Mesendoderm (in vitro differentiated cells): ENCODE measurements around the gene UHRF2.
A peak's percentile ranks its signal among the peaks of the same experiment; 100 is the strongest.

Experiments
- DNase-seq: peaks from one replicate; pipeline ENCODE4 v3.0.0; 2013
- H2AK5ac ChIP-seq: 2 replicates; pipeline ENCODE4 v1.6.1; 2013; ENCODE audit warnings: low read length, inconsistent platforms
- H2BK120ac ChIP-seq: 2 replicates; pipeline ENCODE4 v1.6.1; 2013; ENCODE audit warnings: low read depth, mild to moderate bottlenecking, low read length, moderate library complexity, mixed read lengths
- H2BK15ac ChIP-seq: replicated peaks from 2 replicates; pipeline ENCODE4 v1.6.1; 2013; ENCODE audit warnings: low read depth, mild to moderate bottlenecking, moderate library complexity
- H2BK5ac ChIP-seq: 2 replicates; pipeline ENCODE4 v1.6.1; 2013; ENCODE audit warnings: low read length, inconsistent platforms
- H3K18ac ChIP-seq: 2 replicates; pipeline ENCODE4 v1.6.1; 2013; ENCODE audit warnings: mild to moderate bottlenecking, low read length, mixed read lengths
- H3K23ac ChIP-seq: one replicate; pipeline ENCODE4 v1.6.1; 2013; ENCODE audit warnings: low read length
- H3K27ac ChIP-seq: 2 replicates; pipeline ENCODE4 v1.5.1; 2013; ENCODE audit warnings: low read depth, mild to moderate bottlenecking, inconsistent platforms, low read length, moderate library complexity
- H3K27me3 ChIP-seq: 2 replicates; pipeline ENCODE4 v1.6.1; 2013; ENCODE audit warnings: low read length, control low read depth, mild to moderate bottlenecking, inconsistent platforms; ENCODE audit not compliant: insufficient read depth, poor library complexity
- H3K36me3 ChIP-seq: 2 replicates; pipeline ENCODE4 v1.6.1; 2013; ENCODE audit warnings: low read length, inconsistent platforms; ENCODE audit not compliant: control insufficient read depth, insufficient read depth
- H3K4ac ChIP-seq: one replicate; pipeline ENCODE4 v1.6.1; 2013; ENCODE audit warnings: low read depth, mild to moderate bottlenecking, low read length, moderate library complexity
- H3K4me1 ChIP-seq: 2 replicates; pipeline ENCODE4 v1.6.1; 2013; ENCODE audit warnings: low read depth, low read length, inconsistent platforms; ENCODE audit not compliant: control insufficient read depth
- H3K4me2 ChIP-seq: 2 replicates; pipeline ENCODE4 v1.6.1; 2013; ENCODE audit warnings: low read length
- H3K4me3 ChIP-seq: 2 replicates; pipeline ENCODE4 v1.5.1; 2013; ENCODE audit warnings: mild to moderate bottlenecking, low read length
- H3K56ac ChIP-seq: one replicate; pipeline ENCODE4 v1.6.1; 2013; ENCODE audit warnings: low read length
- H3K79me1 ChIP-seq: 2 replicates; pipeline ENCODE4 v1.6.1; 2013; ENCODE audit warnings: low read length, inconsistent platforms
- H3K79me2 ChIP-seq: 2 replicates; pipeline ENCODE4 v1.6.1; 2013; ENCODE audit warnings: mild to moderate bottlenecking, low read length; ENCODE audit not compliant: control insufficient read depth, insufficient read depth
- H3K9ac ChIP-seq: 2 replicates; pipeline ENCODE4 v1.6.1; 2013; ENCODE audit warnings: low read length, inconsistent platforms
- H4K5ac ChIP-seq: one replicate; pipeline ENCODE4 v1.6.1; 2013; ENCODE audit warnings: low read length
- H4K8ac ChIP-seq: one replicate; pipeline ENCODE4 v1.6.1; 2013; ENCODE audit warnings: low read depth, mild to moderate bottlenecking, control low read depth, low read length, moderate library complexity
- WGBS: extraction: QIAGEN DNeasy Blood & Tissue Kit; methylation state at CpG from one replicate; pipeline ENCODE4 v1.1.7; 2013; ENCODE audit warnings: low lambda C conversion rate, missing lambda C conversion rate; ENCODE audit not compliant: insufficient coverage; ENCODE audit errors: extremely low coverage; 5-methylcytosine and 5-hydroxymethylcytosine counted together

UHRF2 gene

GRCh38 chr9:6479959-6480358, 67.0 kb downstream of the UHRF2 start:
- no peak overlapping the region for H2AK5ac ChIP-seq
- no peak overlapping the region for H2BK5ac ChIP-seq
- H3K56ac ChIP-seq: no peak overlapping the region
- DNase-seq: no peak
- H3K4me2 ChIP-seq: no peak overlapping the region
- no peak overlapping the region for H3K9ac ChIP-seq
- H3K79me1 ChIP-seq: no peaks in the 10 kb centered on the region
- H3K4me1 ChIP-seq: no peaks in the 10 kb centered on the region
- no peak overlapping the region for H4K8ac ChIP-seq
- H3K4me3 ChIP-seq: no peak overlapping the region
- H2BK120ac ChIP-seq: no peak overlapping the region
- H3K36me3 ChIP-seq: no peaks in the 10 kb centered on the region
- WGBS: no CpG with 5 or more reads among the region's 2 CpGs
- H3K4ac ChIP-seq: no peak overlapping the region
- no peaks in the 10 kb centered on the region for H3K79me2 ChIP-seq
- no peak overlapping the region for H3K18ac ChIP-seq
- no peaks in the 10 kb centered on the region for H3K27me3 ChIP-seq
- H3K23ac ChIP-seq: no peak overlapping the region
- H4K5ac ChIP-seq: no peak overlapping the region
- no peak overlapping the region for H2BK15ac ChIP-seq
- H3K27ac ChIP-seq: no peak overlapping the region

- no peak overlapping the region for H3K4ac ChIP-seq
- H3K27ac ChIP-seq: no peak overlapping the region
- H2BK5ac ChIP-seq: no peak overlapping the region
- H3K4me2 ChIP-seq: no peak overlapping the region
- WGBS: no CpG with 5 or more reads among the region's 2 CpGs
- H3K36me3 ChIP-seq: peaks cover 2% of the 10 kb centered on the region
- no peak overlapping the region for H4K5ac ChIP-seq
- H3K18ac ChIP-seq: no peak overlapping the region
- H3K23ac ChIP-seq: no peak overlapping the region
- H3K4me3 ChIP-seq: no peak overlapping the region
- H3K79me2 ChIP-seq: no peaks in the 10 kb centered on the region
- H3K27me3 ChIP-seq: no peaks in the 10 kb centered on the region
- H3K79me1 ChIP-seq: no peaks in the 10 kb centered on the region
- H2AK5ac ChIP-seq: no peak overlapping the region
- H2BK15ac ChIP-seq: no peak overlapping the region
- no peak overlapping the region for H3K9ac ChIP-seq
- H3K56ac ChIP-seq: no peak overlapping the region
- no peak overlapping the region for H4K8ac ChIP-seq
- DNase-seq: no peak
- H3K4me1 ChIP-seq: no peaks in the 10 kb centered on the region
- H2BK120ac ChIP-seq: no peak overlapping the region
Observed at GRCh38 chr9:6484210-6484609, 71.2 kb downstream of the UHRF2 start.

GRCh38 chr9:6488395-6488794, 75.4 kb downstream of the UHRF2 start:
- Histone ChIP-seq H3K79me1 (peaks cover 6% of the 10 kb centered on the region), H3K4me3 (no peak overlapping the region), H3K27ac (no peak overlapping the region), H3K4me2 (no peak overlapping the region), H4K8ac (no peak overlapping the region), H3K18ac (no peak overlapping the region), H3K36me3 (peaks cover 3% of the 10 kb centered on the region), H3K4me1 (no peaks in the 10 kb centered on the region), H2BK15ac (no peak overlapping the region), H3K4ac (no peak overlapping the region), H3K79me2 (peaks cover 4% of the 10 kb centered on the region), H3K23ac (no peak overlapping the region), H3K56ac (no peak overlapping the region), H2BK5ac (no peak overlapping the region), H2BK120ac (no peak overlapping the region), H3K27me3 (no peaks in the 10 kb centered on the region), H2AK5ac (no peak overlapping the region), H3K9ac (no peak overlapping the region), H4K5ac (no peak overlapping the region)
- no CpG with 5 or more reads among the region's 7 CpGs for WGBS
- DNase-seq: peak; percentile 47

DNA sequence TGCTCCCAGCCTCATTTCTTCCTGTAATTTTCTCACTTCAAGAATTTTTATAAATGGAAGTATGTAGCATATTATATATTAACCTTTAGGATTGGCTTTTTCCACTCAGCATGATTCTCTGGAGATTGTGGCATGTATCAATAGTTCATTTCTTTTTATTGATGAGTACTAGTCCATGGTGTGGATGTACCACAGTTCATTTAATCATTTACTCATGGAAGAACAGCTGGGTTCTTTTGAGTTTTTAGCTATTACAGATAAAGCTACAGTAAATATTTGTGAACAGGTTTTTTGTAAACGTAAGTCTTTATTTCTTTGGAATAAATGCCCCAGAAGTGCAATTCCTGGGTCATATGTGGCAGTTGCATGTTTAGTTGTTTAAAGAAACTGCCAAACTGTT, 76.1 kb downstream of the UHRF2 start:
- Histone ChIP-seq H2BK5ac (no peak overlapping the region), H2AK5ac (no peak overlapping the region), H2BK120ac (no peak overlapping the region), H3K4ac (no peak overlapping the region), H3K36me3 (peaks cover 3% of the 10 kb centered on the region), H3K23ac (no peak overlapping the region), H3K79me1 (peaks cover 6% of the 10 kb centered on the region), H3K56ac (no peak overlapping the region), H3K4me3 (no peak overlapping the region), H3K9ac (no peak overlapping the region), H3K27ac (no peak overlapping the region), H4K5ac (no peak overlapping the region), H3K27me3 (no peaks in the 10 kb centered on the region), H3K4me1 (no peaks in the 10 kb centered on the region), H2BK15ac (no peak overlapping the region), H4K8ac (no peak overlapping the region), H3K4me2 (no peak overlapping the region), H3K18ac (no peak overlapping the region), H3K79me2 (peaks cover 4% of the 10 kb centered on the region)
- DNase-seq: no peak
- no CpG with 5 or more reads among the region's 1 CpG for WGBS

GRCh38 chr9:6490863-6491262, 77.9 kb downstream of the UHRF2 start:
- Histone ChIP-seq H3K36me3 (peaks cover 3% of the 10 kb centered on the region), H2BK120ac (no peak overlapping the region), H3K4me3 (no peak overlapping the region), H3K4ac (no peak overlapping the region), H3K27me3 (no peaks in the 10 kb centered on the region), H3K27ac (no peak overlapping the region), H3K79me1 (peaks cover 6% of the 10 kb centered on the region), H3K4me2 (no peak overlapping the region), H3K9ac (no peak overlapping the region), H4K5ac (no peak overlapping the region), H2AK5ac (no peak overlapping the region), H4K8ac (no peak overlapping the region), H3K79me2 (peaks cover 4% of the 10 kb centered on the region), H2BK5ac (no peak overlapping the region), H3K23ac (no peak overlapping the region), H3K56ac (no peak overlapping the region), H2BK15ac (no peak overlapping the region), H3K4me1 (no peaks in the 10 kb centered on the region), H3K18ac (no peak overlapping the region)
- no peak for DNase-seq
- WGBS: no CpG with 5 or more reads among the region's 2 CpGs

DNA sequence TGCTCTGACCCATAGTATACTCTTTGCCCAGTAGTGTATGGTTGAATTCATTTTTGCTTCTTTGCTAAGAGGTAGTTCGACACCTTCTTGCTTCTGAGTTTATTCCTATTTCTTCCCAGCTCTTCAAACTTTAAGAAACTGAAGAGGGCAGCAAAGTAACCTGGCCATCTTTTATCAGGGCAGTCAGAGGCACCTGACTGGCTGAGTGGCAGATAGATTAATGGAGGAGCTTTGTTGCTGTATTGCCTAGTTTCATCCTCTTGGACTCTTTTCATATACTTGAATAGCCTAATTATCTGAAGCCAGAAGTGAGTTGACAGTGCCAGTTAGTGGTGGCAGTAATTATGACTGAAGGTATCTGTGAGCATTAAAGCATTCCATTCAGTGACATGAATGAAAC, 82.5 kb downstream of the UHRF2 start:
- H2BK15ac ChIP-seq: no peak overlapping the region
- no peaks in the 10 kb centered on the region for H3K4me1 ChIP-seq
- H2BK120ac ChIP-seq: no peak overlapping the region
- peaks cover 4% of the 10 kb centered on the region for H3K79me2 ChIP-seq
- peaks cover 4% of the 10 kb centered on the region for H3K79me1 ChIP-seq
- no peak overlapping the region for H4K8ac ChIP-seq
- no peak overlapping the region for H2AK5ac ChIP-seq
- no CpG with 5 or more reads among the region's 1 CpG for WGBS
- no peak overlapping the region for H3K4ac ChIP-seq
- no peak overlapping the region for H2BK5ac ChIP-seq
- H3K27me3 ChIP-seq: no peaks in the 10 kb centered on the region
- no peak overlapping the region for H3K23ac ChIP-seq
- H3K18ac ChIP-seq: no peak overlapping the region
- H4K5ac ChIP-seq: no peak overlapping the region
- no peak overlapping the region for H3K4me3 ChIP-seq
- DNase-seq: peak; percentile 19
- peaks cover 2% of the 10 kb centered on the region for H3K36me3 ChIP-seq
- no peak overlapping the region for H3K56ac ChIP-seq
- no peak overlapping the region for H3K9ac ChIP-seq
- H3K4me2 ChIP-seq: no peak overlapping the region
- H3K27ac ChIP-seq: no peak overlapping the region
